GM18498 (cell line): ENCODE data around the gene SMAD6.

Experiments
- ATAC-seq: cut with Tn5 transposase; IDR thresholded peaks from one replicate; pipeline ENCODE4 v1.9.1; 2021; ENCODE audit warnings: mild to moderate bottlenecking, moderate library complexity; ENCODE audit not compliant: unreplicated experiment

Gene SMAD6

GRCh38 chr15:66773129-66773873 is 71.3 kb downstream of the SMAD6 start:
- ATAC-seq: no peak

GRCh38 chr15:66774001-66774814 is 72.2 kb downstream of the SMAD6 start:
- ATAC-seq: no peak

GRCh38 chr15:66775127-66776105 is 73.4 kb downstream of the SMAD6 start:
- ATAC-seq: no peak

DNA sequence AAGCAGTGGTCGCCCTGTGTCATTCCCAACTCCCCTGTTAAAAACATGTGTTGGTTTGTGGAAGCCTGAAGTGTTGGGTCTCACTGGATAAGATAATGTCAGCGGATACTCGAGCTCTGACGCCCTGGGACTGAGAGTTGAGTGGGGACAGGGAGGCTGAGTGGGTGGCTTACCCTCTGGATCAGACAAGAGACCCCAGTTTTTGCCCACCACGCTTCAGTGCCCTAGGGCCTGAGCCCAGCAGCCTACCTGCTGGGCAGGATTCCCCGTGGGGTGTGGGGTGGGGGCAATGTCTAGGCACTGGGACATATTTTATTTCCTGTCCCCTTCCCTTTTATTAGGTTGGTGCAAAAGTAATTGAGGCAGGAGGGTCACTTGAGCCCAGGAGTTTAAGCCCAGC is 75.0 kb downstream of the SMAD6 start:
- ATAC-seq: no peak

GRCh38 chr15:66777596-66778313 is 75.7 kb downstream of the SMAD6 start:
- no peak for ATAC-seq

GRCh38 chr15:66778314-66778665 is 76.3 kb downstream of the SMAD6 start:
- ATAC-seq: no peak

DNA sequence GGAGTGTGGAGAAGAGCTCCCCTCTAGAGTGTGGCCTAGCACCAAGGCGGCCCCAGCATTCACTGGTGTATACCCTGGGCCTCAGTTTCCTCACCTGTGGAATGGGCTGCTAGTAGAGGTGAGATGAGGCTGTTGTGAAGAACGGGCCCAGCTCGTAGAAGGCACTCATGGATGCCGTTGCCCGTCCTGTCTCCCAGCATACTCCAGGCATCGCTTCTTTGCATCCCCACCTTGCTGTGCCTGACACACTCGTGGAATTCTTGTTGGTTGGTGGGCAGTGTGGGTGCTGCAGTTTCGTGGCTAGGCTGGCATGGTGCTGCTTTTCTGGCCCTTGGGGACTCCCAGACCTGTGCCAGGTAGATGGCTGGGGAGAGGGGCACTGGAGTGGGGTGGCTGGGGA is 76.7 kb downstream of the SMAD6 start:
- ATAC-seq: no peak

DNA sequence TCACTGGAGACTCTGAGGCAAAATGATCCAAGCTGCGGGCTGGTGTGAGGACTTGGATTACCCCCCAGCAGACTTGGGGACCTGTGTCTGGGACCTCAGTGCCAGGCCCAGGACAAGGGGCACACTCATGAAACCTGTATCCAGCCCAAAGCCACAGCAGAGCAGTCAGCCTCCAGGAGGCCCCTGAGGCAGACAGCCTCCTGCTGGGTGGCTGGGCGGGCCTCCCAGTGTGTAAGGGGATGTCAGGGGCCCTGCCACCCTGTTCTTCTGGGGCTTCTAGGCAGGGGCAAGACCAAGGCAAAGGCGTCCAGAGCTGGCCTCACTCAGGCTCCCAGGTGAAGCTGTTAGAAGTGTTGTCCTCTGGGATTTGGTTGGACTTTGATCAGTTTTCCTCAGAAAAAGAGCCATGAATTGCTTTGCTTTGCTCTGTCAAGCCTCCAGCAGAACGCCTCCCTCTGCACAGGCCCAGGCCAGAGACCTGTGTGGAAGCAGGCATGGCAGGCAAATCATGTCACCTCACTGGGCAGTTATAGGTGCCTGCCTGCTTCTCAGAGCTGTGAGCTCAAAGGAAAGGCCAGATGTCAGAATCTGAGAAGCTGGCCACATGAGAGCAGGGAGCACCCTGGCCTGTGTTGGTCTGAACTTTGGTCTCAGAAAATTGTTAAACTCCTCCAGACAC is 77.4 kb downstream of the SMAD6 start:
- ATAC-seq: no peak

DNA sequence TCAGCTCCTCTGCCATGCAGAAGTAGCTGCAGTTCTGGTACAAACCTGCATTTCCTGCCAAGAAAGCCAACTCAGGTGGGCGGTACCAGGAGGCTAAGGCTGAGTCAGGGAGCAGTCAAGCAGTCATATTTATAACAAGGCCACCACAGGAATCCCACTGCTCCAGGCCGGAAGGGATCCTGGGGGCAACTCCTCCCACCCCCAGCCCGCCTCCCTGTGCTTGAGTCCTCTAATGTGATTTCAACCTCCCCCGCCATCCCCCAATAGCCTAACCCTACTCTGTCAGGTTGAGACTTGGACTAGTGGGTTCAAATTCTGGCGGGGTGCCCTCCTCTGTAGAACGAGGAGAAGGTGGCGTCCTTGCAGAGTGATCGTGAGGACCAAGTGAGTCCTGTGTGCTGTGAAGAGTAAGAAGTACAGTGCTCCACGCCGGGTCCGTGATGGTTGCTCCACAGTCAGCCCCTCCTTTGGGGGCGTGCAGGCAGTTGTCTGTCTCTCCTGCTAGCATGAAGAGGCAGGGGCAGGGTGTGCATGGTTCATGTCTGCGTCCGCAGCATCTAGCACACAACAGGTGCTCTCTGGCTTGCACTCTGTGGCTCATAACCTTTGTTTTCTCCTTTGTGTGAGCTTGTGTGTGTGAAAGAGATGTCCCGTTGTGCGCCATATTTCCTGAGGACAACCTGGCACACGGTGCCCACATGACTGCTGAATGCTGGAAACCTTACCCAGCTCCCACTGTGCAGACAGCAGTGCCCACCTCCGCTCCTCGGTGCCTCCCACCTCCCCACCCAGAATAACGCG is 78.3 kb downstream of the SMAD6 start:
- no peak for ATAC-seq

DNA sequence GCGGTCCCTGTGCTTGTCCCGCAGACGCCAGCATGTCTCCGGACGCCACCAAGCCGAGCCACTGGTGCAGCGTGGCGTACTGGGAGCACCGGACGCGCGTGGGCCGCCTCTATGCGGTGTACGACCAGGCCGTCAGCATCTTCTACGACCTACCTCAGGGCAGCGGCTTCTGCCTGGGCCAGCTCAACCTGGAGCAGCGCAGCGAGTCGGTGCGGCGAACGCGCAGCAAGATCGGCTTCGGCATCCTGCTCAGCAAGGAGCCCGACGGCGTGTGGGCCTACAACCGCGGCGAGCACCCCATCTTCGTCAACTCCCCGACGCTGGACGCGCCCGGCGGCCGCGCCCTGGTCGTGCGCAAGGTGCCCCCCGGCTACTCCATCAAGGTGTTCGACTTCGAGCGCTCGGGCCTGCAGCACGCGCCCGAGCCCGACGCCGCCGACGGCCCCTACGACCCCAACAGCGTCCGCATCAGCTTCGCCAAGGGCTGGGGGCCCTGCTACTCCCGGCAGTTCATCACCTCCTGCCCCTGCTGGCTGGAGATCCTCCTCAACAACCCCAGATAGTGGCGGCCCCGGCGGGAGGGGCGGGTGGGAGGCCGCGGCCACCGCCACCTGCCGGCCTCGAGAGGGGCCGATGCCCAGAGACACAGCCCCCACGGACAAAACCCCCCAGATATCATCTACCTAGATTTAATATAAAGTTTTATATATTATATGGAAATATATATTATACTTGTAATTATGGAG is 79.1 kb downstream of the SMAD6 start:
- ATAC-seq: no peak

DNA sequence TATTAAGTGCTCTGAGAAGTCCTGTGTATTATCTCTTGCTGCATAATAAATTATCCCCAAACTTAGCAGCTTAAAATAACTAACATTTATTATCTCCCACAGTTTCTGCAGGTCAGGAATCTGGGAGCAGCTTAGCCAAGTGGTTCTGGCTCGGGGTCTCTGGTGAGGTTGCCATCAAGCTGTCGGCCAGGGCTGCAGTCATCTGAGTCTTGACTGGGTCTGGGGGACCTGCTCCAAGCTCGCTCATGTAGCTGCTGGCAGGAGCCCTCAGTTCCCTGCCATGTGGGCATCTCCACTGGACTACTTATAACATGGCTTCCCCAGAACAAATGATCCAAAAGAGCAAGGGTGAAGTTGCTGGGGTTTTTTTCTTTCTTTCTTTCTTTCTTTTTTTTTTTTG is 80.7 kb downstream of the SMAD6 start:
- no peak for ATAC-seq

GRCh38 chr15:66783314-66783713 is 81.3 kb downstream of the SMAD6 start:
- ATAC-seq: no peak

DNA sequence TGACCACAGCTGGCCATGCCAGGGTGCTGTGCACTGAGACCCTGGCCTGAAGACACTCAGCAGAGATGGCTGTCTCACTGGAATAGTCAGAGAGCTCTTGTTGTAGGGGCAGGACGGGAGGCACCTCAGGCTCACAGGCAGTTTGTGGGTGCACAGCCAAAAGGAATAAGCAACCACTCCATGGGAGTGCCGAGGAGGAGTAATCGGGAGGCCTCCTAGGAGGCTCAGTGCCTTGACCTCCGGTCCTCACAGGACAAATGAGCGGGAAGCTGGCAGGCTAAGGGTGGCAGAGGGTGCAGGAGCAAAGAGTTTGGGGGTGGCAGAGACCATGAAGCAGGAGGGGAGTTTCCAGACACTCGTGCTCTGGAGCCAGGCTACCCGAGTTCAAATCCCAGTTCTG is 81.7 kb downstream of the SMAD6 start:
- no peak for ATAC-seq

GRCh38 chr15:66784174-66784573 is 82.1 kb downstream of the SMAD6 start:
- ATAC-seq: no peak

GRCh38 chr15:66785637-66786036 is 83.6 kb downstream of the SMAD6 start:
- no peak for ATAC-seq

DNA sequence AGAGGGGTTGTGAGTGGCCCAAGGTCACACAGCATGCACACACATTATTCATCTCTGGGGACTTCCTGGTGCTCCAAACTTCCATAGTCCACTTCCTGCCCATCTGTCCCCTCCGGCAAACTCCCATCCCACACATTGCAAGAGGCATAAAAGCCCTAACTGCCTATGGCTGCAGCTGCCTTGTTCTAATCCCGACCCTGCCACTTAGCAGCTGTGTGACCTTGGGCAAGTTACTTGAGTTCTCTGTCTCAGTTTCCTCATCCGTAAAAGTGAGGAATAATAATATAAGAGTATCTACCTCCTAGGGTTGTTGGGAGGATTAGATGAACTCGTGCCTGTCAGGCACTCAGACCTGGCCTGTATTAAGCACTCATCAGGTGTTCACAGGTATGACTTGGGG is 84.2 kb downstream of the SMAD6 start:
- no peak for ATAC-seq

DNA sequence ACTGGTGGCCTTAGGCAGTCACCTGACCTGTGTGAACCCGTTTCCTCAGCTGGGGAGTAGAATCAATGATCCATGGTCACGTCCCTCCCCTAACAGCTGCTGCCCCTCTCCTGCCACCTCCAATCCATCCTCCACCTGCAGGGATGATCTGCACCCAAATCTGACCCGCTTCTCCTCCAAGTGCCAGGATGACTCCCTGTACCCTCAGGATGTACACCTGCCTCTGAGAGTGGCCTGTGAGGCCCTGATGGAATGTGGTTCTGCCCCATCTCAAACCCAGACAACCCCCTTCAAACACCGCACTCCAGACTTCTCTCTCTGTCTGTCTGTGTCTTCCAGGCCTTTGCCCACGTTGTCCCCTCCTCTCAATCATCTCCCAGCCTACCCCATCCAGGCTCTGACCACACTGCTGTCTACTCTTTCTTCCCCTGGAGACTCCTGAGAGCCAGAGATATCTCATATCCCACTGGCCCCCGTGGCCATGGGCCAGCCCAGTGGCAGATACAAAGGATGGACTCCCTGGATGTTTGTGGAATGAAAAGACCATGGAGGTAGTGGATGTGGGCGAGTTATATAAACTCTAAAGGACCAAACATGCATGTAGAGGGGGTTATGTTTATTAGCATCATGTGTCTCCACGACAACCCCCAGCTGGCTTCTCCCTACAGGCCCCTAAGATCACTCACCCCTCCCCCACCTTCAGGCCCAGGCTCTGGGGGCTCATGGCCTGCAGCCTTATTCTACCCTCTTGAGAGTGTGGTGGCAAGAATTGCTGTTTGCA is 84.9 kb downstream of the SMAD6 start:
- no peak for ATAC-seq

- no peak for ATAC-seq
Measured at GRCh38 chr15:66787489-66787871, 85.4 kb downstream of the SMAD6 start.
